ENCODE results near the gene TTC27. TPM values are rescaled to one million over a fixed set of nuclear protein-coding genes. Genes with fewer than 3 reads are reported as not detected.
"Not testable (repeated sequence)": the region's sequence is repeated elsewhere in the genome, so short reads cannot be mapped to it uniquely, and the experiment has no call there.

The TTC27 gene
- total RNA-seq, 6 experiments from 2014 or later: 6.8 to 9.5 (median 7.3) TPM

GRCh38 chr2:32633040-32633439 lies 5.2 kb downstream of the TTC27 start:
- 85% methylated on average over 3 of the region's 3 CpGs for WGBS (ENCODE audit: insufficient coverage, low coverage, low lambda C conversion rate, missing lambda C conversion rate)
- intact Hi-C loops (cut with DNase I): no loop called here
- H3K4me3 ChIP-seq: no peak overlapping the region
- no peak overlapping the region for H3K27ac ChIP-seq
- H3K27me3 ChIP-seq: no peaks in the 10 kb centered on the region
- no peak for DNase-seq
- H3K4me1 ChIP-seq: peaks cover 0 to 6% (median 2%) of the 10 kb centered on the region in 4 donors
- TF ChIP-seq POLR2A (IDR thresholded peaks at IDR 0.05) (no peak), CTCF (IDR thresholded peaks at IDR 0.05) (no peak)
- no peaks in the 10 kb centered on the region for H3K9me3 ChIP-seq
- ATAC-seq: no peak
- peaks cover 0 to 58% (median 8%) of the 10 kb centered on the region in 4 donors for H3K36me3 ChIP-seq

- H3K9me3 ChIP-seq; intact Hi-C loops (cut with DNase I); H3K27me3 ChIP-seq; ATAC-seq; H3K4me3 ChIP-seq; DNase-seq; H3K4me1 ChIP-seq; H3K27ac ChIP-seq: not testable (repeated sequence)
- WGBS (ENCODE audit: insufficient coverage, low coverage, low lambda C conversion rate, missing lambda C conversion rate): 86% methylated on average over 5 of the region's 5 CpGs
- H3K36me3 ChIP-seq: peaks cover 0 to 81% (median 17%) of the 10 kb centered on the region in 4 donors
Observed at GRCh38 chr2:32638548-32638947, 10.7 kb downstream of the TTC27 start.

- H3K36me3 ChIP-seq: peaks cover 0 to 68% (median 11%) of the 10 kb centered on the region in 4 donors
- ATAC-seq (no peak), DNase-seq (no peak)
- H3K9me3 ChIP-seq: no peaks in the 10 kb centered on the region
- intact Hi-C loops (cut with DNase I): no loop called here
- H3K27ac ChIP-seq: no peak overlapping the region
- no peaks in the 10 kb centered on the region for H3K4me1 ChIP-seq
- WGBS (ENCODE audit: insufficient coverage, low coverage, low lambda C conversion rate, missing lambda C conversion rate): 94% methylated on average over 5 of the region's 5 CpGs
- no peak overlapping the region for H3K4me3 ChIP-seq
- TF ChIP-seq POLR2A (IDR thresholded peaks at IDR 0.05): no peak
- no peak for TF ChIP-seq CTCF (IDR thresholded peaks at IDR 0.05)
- H3K27me3 ChIP-seq: no peaks in the 10 kb centered on the region
Observed at GRCh38 chr2:32641180-32641579, 13.3 kb downstream of the TTC27 start.

- no peaks in the 10 kb centered on the region for H3K9me3 ChIP-seq
- H3K4me1 ChIP-seq: no peaks in the 10 kb centered on the region
- DNase-seq: no peak
- no peak overlapping the region for H3K27ac ChIP-seq
- WGBS (ENCODE audit: insufficient coverage, low coverage, low lambda C conversion rate, missing lambda C conversion rate): 84% methylated on average over 4 of the region's 5 CpGs
- no peak for ATAC-seq
- no peaks in the 10 kb centered on the region for H3K27me3 ChIP-seq
- no peak for TF ChIP-seq POLR2A (IDR thresholded peaks at IDR 0.05)
- TF ChIP-seq CTCF (IDR thresholded peaks at IDR 0.05): no peak
- no peak overlapping the region for H3K4me3 ChIP-seq
- intact Hi-C loops (cut with DNase I): no loop called here
- H3K36me3 ChIP-seq: peaks cover 0 to 50% (median 4%) of the 10 kb centered on the region in 4 donors
Observed at GRCh38 chr2:32647180-32647651, 19.4 kb downstream of the TTC27 start.

GRCh38 chr2:32652555-32653209 lies 24.8 kb downstream of the TTC27 start:
- Histone ChIP-seq H3K4me1 (no peaks in the 10 kb centered on the region), H3K4me3 (no peak overlapping the region), H3K36me3 (peaks cover 0 to 29% (median 6%) of the 10 kb centered on the region in 4 donors), H3K9me3 (no peaks in the 10 kb centered on the region), H3K27ac (no peak overlapping the region), H3K27me3 (no peaks in the 10 kb centered on the region)
- TF ChIP-seq CTCF (IDR thresholded peaks at IDR 0.05): no peak
- TF ChIP-seq POLR2A (IDR thresholded peaks at IDR 0.05): no peak
- intact Hi-C loops (cut with DNase I): no loop called here
- ATAC-seq: no peak
- DNase-seq: no peak
- 85% methylated on average over 7 of the region's 7 CpGs for WGBS (ENCODE audit: insufficient coverage, low coverage, low lambda C conversion rate, missing lambda C conversion rate)

All from right lobe of liver (tissue), 6 donors.